GM19025 (cell line): ENCODE measurements around the gene LSM12.

Experiments
- ATAC-seq: cut with Tn5 transposase; IDR thresholded peaks from one replicate; pipeline ENCODE4 v1.9.1; 2021; ENCODE audit warnings: mild to moderate bottlenecking, low read depth, moderate library complexity; ENCODE audit not compliant: unreplicated experiment

Gene LSM12

GRCh38 chr17:44095647-44096496 is 29.4 kb upstream of the LSM12 start:
- no peak for ATAC-seq

- ATAC-seq: no peak
These were observed 28.8 kb upstream of the LSM12 start for GRCh38 chr17:44095388-44095646.

DNA sequence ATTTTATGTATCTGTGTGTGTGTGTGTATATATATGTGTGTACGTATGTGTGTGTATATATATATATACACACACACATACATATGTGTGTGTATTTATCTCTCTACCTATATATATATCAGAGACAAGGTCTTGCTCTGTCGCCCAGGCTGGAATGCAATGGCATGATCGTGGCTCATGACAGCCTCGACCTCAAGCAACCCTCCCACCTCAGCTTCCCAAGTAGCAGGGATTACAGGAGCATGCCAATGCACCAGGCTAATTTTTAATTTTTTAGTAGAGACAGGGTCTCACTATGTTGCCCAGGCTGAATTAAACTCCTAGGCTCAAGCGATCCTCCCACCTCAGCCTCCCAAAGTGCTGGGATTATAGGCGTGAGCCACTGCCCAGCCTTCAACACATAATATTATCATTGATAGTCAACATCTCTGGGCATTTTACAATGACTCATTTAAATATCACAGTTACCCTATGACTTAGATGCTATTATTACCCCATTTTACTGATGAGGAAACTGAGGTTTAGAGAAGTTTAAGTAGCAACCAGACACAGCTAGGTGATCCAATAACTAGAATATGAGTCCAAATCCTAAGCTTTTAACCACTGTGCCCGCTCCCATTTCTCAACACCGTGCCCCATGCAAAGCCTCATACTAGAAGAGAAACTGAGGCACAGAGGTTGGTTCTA is 28.4 kb upstream of the LSM12 start:
- ATAC-seq: no peak

DNA sequence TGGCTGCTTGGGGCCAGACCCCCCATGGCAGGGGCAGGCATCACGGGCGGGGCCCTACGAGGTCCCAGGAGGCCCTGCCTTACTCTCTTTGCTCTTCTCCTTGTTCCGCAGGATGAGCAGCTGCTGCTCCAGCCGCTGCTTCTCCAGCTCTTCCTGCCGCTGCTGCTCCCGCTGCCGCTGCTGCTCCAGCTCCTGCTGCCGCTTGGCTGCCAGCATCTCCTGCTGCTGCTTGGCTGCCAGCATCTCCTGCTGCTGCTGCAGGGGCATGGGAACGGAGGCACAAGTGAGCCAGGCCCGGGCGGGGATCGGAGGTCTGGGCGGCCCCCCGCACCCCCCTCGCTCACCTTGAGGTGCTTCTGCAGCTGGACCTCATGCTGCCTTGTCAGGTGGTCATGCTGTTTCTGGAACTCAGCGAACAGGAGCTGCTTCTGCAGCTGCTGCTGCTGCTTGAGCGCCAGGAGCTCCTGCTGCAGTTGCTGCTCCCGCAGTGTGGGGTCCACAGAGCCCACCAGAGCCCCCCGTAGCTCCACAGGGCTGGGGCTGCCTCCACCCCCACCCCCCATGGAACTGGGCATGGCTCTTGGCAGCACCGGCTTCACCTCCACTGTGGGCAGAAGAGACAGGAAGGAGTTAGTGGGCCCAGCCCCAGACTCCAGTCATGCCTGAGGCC is 26.9 kb upstream of the LSM12 start:
- ATAC-seq: no peak

DNA sequence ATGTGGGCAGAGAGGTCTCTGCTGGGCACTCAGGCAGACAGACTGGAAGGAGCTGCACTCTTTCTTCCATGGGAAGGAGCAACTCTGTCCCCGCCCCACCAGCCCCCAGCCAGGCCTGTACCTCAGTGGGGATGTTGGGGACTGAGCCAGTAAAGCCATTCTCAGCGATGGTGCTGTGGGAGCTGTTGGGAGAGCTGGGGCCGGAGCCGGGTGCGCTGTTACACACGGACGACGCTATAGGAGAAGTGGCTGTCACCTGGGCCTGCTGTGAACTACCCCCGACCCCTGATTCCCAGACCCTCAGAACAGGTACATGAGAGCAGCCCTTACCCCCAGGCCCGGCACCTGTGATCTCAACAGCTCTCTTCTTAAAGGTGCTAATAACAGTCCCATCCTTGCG is 25.6 kb upstream of the LSM12 start:
- ATAC-seq: no peak

GRCh38 chr17:44091200-44091997 is 24.9 kb upstream of the LSM12 start:
- no peak for ATAC-seq

GRCh38 chr17:44088254-44088653 is 21.8 kb upstream of the LSM12 start:
- ATAC-seq: no peak

DNA sequence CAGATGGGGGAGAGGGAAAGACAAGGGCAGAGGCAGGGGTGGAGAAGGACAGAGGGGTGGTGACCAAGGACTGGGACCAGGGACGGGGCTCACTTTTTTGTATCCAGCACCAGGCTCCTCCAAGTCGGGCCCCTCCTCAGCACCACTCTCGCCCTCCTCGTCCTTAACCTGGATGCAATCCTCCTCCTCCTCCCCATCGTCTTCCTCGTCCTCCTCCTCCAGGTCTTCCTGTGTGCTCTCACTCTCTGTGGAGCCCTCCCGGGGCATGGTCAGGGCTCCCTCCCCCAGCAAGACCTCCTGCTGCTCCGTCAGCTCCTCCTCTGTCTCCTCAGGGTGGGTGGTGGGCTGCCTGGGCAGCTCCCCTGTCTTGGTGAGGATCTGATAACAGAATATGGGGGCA is 20.8 kb upstream of the LSM12 start:
- no peak for ATAC-seq

- no peak for ATAC-seq
These were observed 20.2 kb upstream of the LSM12 start for GRCh38 chr17:44086364-44087311.

DNA sequence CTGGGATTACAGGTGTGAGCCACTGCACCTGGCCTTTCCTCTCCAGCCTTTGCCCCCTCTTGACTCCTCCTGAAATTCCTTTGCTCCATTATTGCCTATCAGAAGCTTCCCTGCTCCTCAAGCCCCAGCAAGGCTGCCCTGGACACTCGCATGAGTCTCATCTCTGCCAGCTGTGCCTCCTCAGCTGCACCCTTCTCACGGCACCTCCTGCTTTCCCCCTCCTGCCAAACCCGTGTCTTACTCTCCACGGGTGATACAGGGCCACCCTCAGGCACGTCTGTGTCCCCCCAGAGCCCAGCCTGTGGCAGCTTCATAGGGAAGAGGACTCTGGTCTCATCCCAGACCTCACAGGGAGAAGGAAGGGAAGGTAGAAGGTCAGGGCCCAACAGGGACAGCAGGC is 19.4 kb upstream of the LSM12 start:
- ATAC-seq: no peak

GRCh38 chr17:44084921-44085320 is 18.4 kb upstream of the LSM12 start:
- no peak for ATAC-seq

DNA sequence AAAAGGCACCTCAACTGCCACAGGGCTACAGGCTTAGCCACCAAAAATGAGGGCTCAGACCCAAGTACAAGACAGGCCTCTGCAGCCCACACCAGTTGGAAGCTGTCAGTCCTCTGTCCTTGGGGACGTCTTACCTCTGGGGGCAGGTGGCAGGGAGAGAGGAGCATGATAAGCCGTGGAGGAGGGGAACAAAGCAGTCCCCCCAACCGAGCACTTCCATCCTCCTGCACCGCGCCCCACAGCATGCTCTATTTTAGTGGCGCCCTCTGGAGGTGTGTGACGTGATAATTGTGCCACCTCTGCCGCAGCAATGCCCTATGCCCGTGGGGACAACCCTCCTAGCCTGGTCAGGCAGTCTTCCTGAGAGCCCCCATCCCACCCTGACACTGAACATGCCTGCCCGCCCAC is 17.7 kb upstream of the LSM12 start:
- ATAC-seq: no peak

GRCh38 chr17:44083250-44083849 is 16.9 kb upstream of the LSM12 start:
- ATAC-seq: no peak

GRCh38 chr17:44082256-44082927 is 15.9 kb upstream of the LSM12 start:
- no peak for ATAC-seq

DNA sequence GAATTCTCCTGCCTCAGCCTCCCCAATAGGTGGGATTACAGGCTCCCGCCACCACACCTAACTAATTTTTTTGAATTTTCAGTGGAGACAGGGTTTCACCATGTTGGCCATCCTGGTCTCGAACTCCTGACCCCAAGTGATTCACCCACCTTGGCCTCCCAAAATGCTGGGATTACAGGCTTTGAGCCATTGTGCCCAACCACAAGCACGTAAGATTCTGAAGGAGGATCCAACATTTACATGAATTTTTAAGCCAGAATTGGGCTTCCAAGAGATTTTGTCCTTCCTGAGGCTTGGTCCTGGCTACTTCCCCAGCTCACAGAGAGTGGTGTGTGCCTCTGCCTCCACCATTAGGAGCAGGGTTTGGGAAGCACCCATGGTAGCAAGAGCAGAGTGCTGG is 15.2 kb upstream of the LSM12 start:
- no peak for ATAC-seq

GRCh38 chr17:44079877-44080821 is 13.7 kb upstream of the LSM12 start:
- no peak for ATAC-seq

DNA sequence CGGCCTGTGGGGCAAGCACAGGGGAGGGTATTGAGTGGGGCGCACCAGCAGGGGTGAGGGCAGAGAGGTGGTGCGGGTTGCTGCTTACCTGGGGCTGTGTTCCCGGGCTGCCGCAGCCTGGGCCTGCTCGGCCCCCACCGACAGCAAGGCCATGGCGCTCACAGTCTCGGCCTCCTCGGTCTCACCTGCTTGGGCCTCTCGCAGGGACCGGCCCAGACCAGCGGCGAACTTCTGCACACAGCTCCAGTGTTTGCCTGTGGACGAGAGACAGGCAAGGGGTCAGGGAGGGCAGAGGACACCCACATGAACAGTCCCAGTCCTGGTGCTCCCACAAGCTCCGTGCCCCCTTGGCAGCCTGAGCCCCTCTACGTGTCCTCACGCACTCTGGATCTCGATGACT is 11.9 kb upstream of the LSM12 start:
- ATAC-seq: no peak

DNA sequence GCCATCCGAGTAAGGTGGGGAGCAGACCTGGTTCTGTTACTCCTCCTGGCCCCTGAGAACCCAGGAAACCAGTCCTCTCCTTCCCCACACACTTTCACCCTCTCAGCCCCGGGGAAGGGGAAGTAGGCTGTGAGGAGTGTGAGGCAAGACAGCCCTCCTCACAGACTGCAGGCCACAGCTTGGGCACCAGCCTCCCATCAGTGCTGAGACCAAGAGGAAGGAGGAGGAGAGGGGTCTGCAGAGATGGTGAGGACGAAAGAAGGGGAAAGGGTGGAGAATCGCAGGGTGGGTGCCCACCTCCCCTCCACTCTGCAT is 11.1 kb upstream of the LSM12 start:
- ATAC-seq: no peak
